GM19452 (cell line): ENCODE data around the gene LTBP4.
"Not testable (repeated sequence)": the region's sequence is repeated elsewhere in the genome, so short reads cannot be mapped to it uniquely, and the experiment has no call there.

Experiments used
- ATAC-seq: cut with Tn5 transposase; IDR thresholded peaks from one replicate; pipeline ENCODE4 v1.9.1; 2021; ENCODE audit not compliant: unreplicated experiment

The LTBP4 gene, protein sequence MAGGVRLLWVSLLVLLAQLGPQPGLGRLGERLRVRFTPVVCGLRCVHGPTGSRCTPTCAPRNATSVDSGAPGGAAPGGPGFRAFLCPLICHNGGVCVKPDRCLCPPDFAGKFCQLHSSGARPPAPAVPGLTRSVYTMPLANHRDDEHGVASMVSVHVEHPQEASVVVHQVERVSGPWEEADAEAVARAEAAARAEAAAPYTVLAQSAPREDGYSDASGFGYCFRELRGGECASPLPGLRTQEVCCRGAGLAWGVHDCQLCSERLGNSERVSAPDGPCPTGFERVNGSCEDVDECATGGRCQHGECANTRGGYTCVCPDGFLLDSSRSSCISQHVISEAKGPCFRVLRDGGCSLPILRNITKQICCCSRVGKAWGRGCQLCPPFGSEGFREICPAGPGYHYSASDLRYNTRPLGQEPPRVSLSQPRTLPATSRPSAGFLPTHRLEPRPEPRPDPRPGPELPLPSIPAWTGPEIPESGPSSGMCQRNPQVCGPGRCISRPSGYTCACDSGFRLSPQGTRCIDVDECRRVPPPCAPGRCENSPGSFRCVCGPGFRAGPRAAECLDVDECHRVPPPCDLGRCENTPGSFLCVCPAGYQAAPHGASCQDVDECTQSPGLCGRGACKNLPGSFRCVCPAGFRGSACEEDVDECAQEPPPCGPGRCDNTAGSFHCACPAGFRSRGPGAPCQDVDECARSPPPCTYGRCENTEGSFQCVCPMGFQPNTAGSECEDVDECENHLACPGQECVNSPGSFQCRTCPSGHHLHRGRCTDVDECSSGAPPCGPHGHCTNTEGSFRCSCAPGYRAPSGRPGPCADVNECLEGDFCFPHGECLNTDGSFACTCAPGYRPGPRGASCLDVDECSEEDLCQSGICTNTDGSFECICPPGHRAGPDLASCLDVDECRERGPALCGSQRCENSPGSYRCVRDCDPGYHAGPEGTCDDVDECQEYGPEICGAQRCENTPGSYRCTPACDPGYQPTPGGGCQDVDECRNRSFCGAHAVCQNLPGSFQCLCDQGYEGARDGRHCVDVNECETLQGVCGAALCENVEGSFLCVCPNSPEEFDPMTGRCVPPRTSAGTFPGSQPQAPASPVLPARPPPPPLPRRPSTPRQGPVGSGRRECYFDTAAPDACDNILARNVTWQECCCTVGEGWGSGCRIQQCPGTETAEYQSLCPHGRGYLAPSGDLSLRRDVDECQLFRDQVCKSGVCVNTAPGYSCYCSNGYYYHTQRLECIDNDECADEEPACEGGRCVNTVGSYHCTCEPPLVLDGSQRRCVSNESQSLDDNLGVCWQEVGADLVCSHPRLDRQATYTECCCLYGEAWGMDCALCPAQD (N-terminal part only)

GRCh38 chr19:40601134-40601974, at the start of gene LTBP4:
Gene LTBP4, plus strand, starts transcription at chr19:40601369. Its CDS starts 19 bp downstream, at chr19:40601388.
- no peak for ATAC-seq

DNA sequence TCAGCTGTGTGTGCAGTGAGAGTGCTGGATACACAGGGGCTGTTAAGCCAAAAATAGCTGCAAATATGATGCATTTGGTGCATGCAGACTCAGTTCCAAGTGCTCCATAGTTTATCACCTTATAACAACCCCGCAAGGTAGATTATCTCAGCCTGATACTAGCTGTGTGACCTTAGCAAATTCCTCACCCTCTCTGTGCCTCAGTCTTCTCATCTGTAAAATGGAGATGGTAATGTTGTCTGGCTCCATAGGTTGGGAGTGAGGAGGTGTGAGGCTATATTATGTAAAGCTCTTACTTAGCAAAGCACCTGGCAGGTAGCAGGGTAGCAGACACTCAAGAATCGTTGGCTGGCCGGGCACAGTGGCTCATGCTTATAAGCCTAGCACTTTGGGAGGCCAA, 48.3 kb upstream of the LTBP4 start:
- ATAC-seq = no peak

DNA sequence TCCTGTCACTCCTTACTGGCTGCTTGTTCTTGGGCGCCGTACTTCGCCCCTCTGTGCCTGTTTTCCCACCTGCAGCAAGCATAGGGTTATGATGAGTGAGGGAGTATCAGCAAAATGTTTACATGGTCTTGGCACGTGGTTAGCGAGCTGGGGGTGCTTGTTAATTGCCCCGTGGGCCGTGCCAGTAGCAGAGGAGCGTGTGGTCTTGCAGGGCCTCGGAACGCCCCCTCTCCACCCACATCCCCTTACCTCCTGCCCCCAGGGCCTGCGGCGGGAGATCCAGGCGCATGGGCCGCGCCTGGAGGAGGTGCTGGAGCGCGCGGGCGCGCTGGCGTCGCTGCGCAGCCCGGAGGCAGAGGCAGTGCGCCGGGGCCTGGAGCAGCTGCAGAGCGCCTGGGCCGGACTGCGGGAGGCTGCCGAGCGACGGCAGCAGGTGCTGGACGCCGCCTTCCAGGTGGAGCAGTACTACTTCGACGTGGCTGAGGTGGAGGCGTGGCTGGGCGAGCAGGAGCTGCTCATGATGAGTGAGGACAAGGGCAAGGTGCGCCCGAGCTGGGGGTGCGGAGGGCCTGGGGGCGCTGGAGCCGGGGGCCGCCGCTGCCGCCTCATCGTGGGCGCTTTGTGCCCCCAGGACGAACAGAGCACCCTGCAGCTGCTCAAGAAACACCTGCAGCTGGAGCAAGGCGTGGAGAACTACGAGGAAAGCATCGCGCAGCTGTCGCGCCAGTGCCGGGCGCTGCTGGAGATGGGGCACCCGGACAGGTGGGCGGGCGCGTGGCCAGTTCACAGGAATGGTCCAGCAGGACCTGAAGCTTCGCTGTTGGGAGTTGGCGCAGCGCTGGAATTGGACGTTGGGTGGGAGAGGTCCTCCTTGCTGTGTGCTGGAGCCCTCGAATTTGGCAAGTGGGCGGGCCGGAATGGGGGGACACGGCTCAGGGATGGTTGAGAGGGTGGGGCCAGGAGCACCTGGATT, 47.0 kb upstream of the LTBP4 start:
- ATAC-seq = no peak

DNA sequence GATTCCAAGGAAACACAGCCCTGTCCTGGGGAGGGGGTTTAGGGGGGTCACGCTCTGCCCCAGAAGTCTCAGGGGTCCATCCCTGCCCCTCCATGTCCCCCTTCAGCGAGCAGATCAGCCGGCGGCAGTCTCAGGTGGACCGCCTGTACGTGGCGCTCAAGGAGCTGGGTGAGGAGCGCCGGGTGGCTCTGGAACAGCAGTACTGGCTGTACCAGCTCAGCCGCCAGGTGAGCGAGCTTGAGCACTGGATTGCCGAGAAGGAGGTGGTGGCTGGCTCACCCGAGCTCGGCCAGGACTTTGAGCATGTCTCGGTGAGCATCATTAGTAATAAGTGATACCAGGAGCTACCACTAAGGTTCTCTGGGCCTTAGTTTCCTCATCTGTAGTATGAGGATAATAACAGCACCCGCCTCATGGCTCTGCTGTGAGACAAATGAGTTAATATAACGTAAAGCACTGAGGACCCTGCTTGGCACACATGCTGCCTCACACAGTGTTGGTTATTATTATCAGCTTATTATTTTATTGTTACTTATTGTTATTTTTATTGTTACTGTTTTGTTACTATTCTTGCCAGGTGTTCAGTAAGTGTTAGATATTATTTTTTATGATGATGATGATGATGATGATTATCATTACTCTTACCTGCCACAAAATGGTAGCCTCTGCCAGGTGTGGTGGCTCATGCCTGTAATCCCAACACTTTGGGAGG, 45.0 kb upstream of the LTBP4 start:
- no peak for ATAC-seq

DNA sequence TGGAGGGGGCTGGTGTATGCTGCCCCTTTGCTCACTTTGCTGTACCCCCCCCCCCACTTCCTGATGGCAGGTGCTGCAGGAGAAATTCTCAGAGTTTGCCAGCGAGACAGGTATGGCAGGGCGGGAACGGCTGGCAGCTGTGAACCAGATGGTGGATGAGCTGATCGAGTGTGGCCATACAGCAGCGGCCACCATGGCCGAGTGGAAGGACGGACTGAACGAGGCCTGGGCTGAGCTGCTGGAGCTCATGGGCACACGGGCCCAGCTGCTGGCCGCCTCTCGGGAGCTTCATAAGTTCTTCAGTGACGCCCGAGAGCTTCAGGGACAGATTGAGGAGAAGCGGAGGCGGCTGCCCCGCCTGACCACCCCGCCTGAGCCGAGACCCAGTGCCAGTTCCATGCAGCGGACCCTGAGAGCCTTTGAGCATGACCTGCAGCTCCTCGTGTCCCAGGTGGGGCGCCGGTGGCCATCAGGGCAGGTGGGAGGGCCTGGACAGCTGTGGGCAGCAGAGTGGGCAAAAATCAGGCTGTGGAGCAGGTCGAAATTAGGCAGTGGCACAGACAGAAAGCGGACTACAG, 44.1 kb upstream of the LTBP4 start:
- no peak for ATAC-seq

DNA sequence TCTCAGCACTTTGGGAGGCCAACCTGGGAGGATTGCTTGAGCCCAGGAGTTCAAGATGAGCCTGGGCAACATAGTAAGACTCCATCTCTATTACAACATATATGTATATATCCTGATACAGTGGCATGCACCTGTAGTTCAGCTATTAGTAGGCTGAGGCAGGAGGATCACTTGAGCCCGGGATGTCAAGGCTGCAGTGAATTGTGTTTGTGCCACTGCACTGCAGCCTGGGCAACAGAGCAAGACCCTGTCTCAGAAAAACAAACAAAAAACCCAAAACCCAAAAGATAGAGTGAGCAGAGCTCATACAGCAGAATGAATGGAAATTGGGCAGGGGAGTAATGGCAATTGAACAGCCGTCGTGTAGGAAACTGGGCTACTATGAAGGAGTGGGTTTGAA, 41.8 kb upstream of the LTBP4 start:
- no peak for ATAC-seq

- no peak for ATAC-seq
Observed at GRCh38 chr19:40560092-40560507, 41.1 kb upstream of the LTBP4 start.

- ATAC-seq = no peak
Observed at GRCh38 chr19:40561947-40562346, 39.2 kb upstream of the LTBP4 start.

GRCh38 chr19:40564535-40564934, 36.6 kb upstream of the LTBP4 start:
- not testable (repeated sequence) for ATAC-seq

DNA sequence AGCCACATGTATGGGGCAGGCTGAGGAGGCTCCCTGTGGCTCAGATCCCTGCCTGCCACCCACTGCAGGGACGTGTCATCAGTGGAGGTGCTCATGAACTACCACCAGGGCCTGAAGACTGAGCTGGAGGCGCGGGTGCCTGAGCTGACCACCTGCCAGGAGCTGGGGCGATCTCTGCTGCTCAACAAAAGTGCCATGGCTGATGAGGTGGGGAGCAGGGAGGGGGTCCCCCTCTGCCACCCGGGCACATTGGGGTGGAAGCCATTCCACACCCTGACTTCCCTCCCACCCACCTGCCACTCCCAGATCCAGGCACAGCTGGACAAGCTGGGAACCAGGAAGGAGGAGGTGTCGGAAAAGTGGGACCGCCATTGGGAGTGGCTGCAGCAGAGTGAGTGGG, 35.8 kb upstream of the LTBP4 start:
- no peak for ATAC-seq

DNA sequence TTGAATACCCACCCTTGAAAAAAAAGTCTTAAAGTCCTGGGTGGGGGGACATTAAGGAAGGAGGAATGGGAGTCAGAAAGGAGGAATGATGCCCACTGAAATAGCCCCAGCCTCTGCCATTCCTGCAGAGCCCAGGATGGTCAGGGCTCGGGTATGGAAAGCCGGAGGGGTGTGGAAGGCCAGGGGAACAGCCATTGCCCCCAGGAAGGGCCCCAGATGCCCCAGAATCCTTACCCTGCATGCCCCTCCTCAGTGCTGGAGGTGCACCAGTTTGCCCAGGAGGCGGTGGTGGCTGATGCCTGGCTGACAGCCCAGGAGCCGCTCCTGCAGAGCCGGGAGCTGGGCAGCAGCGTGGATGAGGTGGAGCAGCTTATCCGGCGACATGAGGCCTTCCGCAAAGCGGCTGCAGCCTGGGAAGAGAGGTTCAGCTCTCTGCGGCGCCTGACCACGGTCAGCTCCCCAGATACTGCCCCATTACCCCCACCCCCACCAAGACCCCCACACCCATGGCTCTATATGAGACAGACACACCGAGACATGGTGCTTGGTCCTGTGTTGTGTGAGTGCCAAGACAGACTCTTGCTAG, 35.2 kb upstream of the LTBP4 start:
- ATAC-seq = no peak

DNA sequence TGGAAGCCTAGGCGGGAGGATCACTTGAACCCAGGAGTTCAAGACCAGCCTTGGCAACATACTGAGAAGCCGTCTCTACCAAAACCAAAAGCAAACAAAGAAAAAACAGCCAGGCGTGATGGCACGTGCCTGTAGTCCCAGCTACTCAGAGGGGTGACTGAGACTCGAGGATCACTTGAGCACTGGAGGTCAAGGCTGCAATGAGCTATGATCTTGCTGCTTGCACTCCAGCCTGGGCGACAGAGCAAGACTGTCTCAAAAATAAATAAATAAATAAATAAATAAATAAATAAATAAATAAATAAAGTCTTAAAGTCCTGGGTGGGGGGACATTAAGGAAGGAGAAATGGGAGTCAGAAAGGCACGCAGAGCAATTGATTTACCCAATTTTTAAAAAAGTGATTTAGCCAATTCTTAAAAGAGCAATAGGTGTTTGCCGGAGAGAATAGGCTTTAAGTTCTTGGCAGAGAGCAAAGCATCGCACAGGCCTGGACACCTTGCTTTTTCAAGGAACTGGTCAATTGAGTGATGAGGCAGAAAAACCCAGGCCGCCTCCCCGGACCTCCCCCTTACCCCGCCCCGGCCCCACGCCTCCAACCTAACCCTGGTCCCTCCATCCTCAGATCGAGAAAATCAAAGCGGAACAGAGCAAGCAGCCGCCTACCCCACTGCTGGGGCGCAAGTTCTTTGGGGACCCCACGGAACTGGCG, 34.0 kb upstream of the LTBP4 start:
- ATAC-seq = no peak

DNA sequence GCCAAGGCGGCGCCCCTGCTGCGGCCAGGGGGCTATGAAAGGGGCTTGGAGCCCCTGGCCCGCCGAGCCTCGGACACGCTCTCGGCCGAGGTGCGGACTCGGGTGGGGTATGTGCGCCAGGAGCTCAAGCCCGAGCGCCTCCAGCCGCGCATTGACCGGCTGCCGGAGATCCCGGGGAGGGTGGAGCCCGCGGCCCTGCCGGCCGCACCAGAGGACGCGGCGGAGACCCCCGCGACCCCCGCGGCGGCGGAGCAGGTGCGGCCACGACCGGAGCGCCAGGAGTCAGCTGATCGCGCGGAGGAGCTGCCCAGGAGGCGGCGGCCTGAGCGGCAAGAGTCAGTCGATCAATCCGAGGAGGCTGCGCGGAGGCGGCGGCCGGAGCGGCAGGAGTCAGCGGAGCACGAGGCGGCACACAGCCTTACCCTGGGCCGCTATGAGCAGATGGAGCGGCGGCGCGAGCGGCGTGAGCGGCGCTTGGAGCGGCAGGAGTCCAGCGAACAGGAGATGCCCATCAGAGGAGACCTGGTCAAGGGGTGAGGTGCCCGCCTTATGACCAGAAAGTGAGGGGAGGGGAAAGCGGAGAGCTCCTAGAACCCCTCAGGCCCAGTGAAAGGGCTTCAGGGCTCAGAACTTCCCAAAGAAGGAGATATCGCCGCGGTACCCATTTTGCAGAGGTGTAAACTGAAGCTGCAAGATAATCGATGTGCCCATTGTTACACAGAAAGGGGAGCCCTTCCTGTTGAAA, 33.2 kb upstream of the LTBP4 start:
- no peak for ATAC-seq

GRCh38 chr19:40570313-40571004, 30.7 kb upstream of the LTBP4 start:
- ATAC-seq = peak; percentile 84

DNA sequence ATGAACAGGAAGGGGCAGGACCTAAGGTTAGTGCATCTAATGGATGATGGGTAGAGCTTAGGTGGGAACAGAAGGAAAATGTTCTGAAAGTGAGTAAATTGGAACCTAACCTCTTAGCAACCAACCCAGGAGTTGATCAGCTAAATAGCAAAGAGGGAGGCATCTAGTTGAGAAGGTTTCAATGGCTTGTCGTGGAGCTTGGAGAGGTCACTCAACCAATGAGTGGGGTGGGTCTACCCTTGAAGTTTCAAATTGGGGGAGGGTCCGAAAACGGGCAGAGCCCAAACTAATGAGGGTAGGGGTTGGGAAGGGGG, 30.2 kb upstream of the LTBP4 start:
- no peak for ATAC-seq
